Measurements from ENCODE around the gene ACTL10.

ACTL10 gene

GRCh38 chr20:33686100-33686983 lies 19.6 kb downstream of the ACTL10 start, which contains the start of gene E2F1:
TSS of gene E2F1 (minus strand) at chr20:33686385. CDS start at chr20:33686264, 121 bp downstream.
- H3K27me3 ChIP-seq (ENCODE audit: control insufficient read depth in 5 of 5, insufficient read depth in 4 of 5, low read length in 5 of 5), result no peaks in the 10 kb centered on the region
- no peaks in the 10 kb centered on the region for H3K36me3 ChIP-seq (ENCODE audit: control insufficient read depth in 5 of 5, insufficient read depth in 5 of 5, low read length in 5 of 5)
- no peak within 1 kb of the TSS for H3K27ac ChIP-seq (ENCODE audit: low read depth, low read length)
- no peaks in the 10 kb centered on the region for H3K9me3 ChIP-seq (ENCODE audit: control insufficient read depth in 5 of 5, low read length in 5 of 5)
- H3K4me3 ChIP-seq (ENCODE audit: low read depth in 1 of 5, low read length in 5 of 5), result peak within 1 kb of the TSS; percentile 26 to 64 (median 53)
- H3K9ac ChIP-seq (ENCODE audit: low read length in 5 of 5), result peak within 1 kb of the TSS in 3 of 5 donors; percentile 38 to 64 (median 59)
- H3K4me1 ChIP-seq (ENCODE audit: control insufficient read depth in 5 of 5, insufficient read depth in 5 of 5, low read length in 5 of 5), result peaks cover 4 to 27% (median 19%) of the 10 kb centered on the region in 5 donors

GRCh38 chr20:33686984-33687366 lies 20.2 kb downstream of the ACTL10 start:
- Histone ChIP-seq H3K36me3 (ENCODE audit: control insufficient read depth in 5 of 5, insufficient read depth in 5 of 5, low read length in 5 of 5) (no peaks in the 10 kb centered on the region), H3K9me3 (ENCODE audit: control insufficient read depth in 5 of 5, low read length in 5 of 5) (no peaks in the 10 kb centered on the region), H3K27me3 (ENCODE audit: control insufficient read depth in 5 of 5, insufficient read depth in 4 of 5, low read length in 5 of 5) (no peaks in the 10 kb centered on the region), H3K27ac (ENCODE audit: low read depth, low read length) (no peak overlapping the region), H3K4me3 (ENCODE audit: low read depth in 1 of 5, low read length in 5 of 5) (peak overlapping the region in 4 of 5 donors; percentile 49 to 64 (median 58)), H3K4me1 (ENCODE audit: control insufficient read depth in 5 of 5, insufficient read depth in 5 of 5, low read length in 5 of 5) (peaks cover 4 to 27% (median 19%) of the 10 kb centered on the region in 5 donors), H3K9ac (ENCODE audit: low read length in 5 of 5) (no peak overlapping the region)

- H3K27ac ChIP-seq (ENCODE audit: low read depth, low read length), result no peak overlapping the region
- no peaks in the 10 kb centered on the region for H3K9me3 ChIP-seq (ENCODE audit: control insufficient read depth in 5 of 5, low read length in 5 of 5)
- no peak overlapping the region for H3K4me3 ChIP-seq (ENCODE audit: low read depth in 1 of 5, low read length in 5 of 5)
- H3K27me3 ChIP-seq (ENCODE audit: control insufficient read depth in 5 of 5, insufficient read depth in 4 of 5, low read length in 5 of 5), result no peaks in the 10 kb centered on the region
- peaks cover 4 to 27% (median 19%) of the 10 kb centered on the region in 5 donors for H3K4me1 ChIP-seq (ENCODE audit: control insufficient read depth in 5 of 5, insufficient read depth in 5 of 5, low read length in 5 of 5)
- H3K9ac ChIP-seq (ENCODE audit: low read length in 5 of 5), result no peak overlapping the region
- H3K36me3 ChIP-seq (ENCODE audit: control insufficient read depth in 5 of 5, insufficient read depth in 5 of 5, low read length in 5 of 5), result no peaks in the 10 kb centered on the region
These were observed 20.7 kb downstream of the ACTL10 start for GRCh38 chr20:33687370-33687915.

GRCh38 chr20:33687993-33688937 lies 21.5 kb downstream of the ACTL10 start:
- H3K27ac ChIP-seq (ENCODE audit: low read depth, low read length), result no peak overlapping the region
- H3K9me3 ChIP-seq (ENCODE audit: control insufficient read depth in 5 of 5, low read length in 5 of 5), result no peaks in the 10 kb centered on the region

GRCh38 chr20:33688938-33689424 lies 22.2 kb downstream of the ACTL10 start:
- Histone ChIP-seq H3K27ac (ENCODE audit: low read depth, low read length) (no peak overlapping the region), H3K4me1 (ENCODE audit: control insufficient read depth in 5 of 5, insufficient read depth in 5 of 5, low read length in 5 of 5) (peaks cover 4 to 31% (median 19%) of the 10 kb centered on the region in 5 donors), H3K9ac (ENCODE audit: low read length in 5 of 5) (no peak overlapping the region), H3K27me3 (ENCODE audit: control insufficient read depth in 5 of 5, insufficient read depth in 4 of 5, low read length in 5 of 5) (no peaks in the 10 kb centered on the region), H3K4me3 (ENCODE audit: low read depth in 1 of 5, low read length in 5 of 5) (no peak overlapping the region), H3K36me3 (ENCODE audit: control insufficient read depth in 5 of 5, insufficient read depth in 5 of 5, low read length in 5 of 5) (no peaks in the 10 kb centered on the region), H3K9me3 (ENCODE audit: control insufficient read depth in 5 of 5, low read length in 5 of 5) (no peaks in the 10 kb centered on the region)

More at GRCh38 chr20:33687993-33688937, 21.5 kb downstream of the ACTL10 start:
- H3K27me3 ChIP-seq (ENCODE audit: control insufficient read depth in 5 of 5, insufficient read depth in 4 of 5, low read length in 5 of 5), result no peaks in the 10 kb centered on the region
- no peaks in the 10 kb centered on the region for H3K36me3 ChIP-seq (ENCODE audit: control insufficient read depth in 5 of 5, insufficient read depth in 5 of 5, low read length in 5 of 5)
- no peak overlapping the region for H3K4me3 ChIP-seq (ENCODE audit: low read depth in 1 of 5, low read length in 5 of 5)
- peaks cover 4 to 27% (median 19%) of the 10 kb centered on the region in 5 donors for H3K4me1 ChIP-seq (ENCODE audit: control insufficient read depth in 5 of 5, insufficient read depth in 5 of 5, low read length in 5 of 5)
- H3K9ac ChIP-seq (ENCODE audit: low read length in 5 of 5), result no peak overlapping the region

- no peaks in the 10 kb centered on the region for H3K36me3 ChIP-seq (ENCODE audit: control insufficient read depth in 5 of 5, insufficient read depth in 5 of 5, low read length in 5 of 5)
- H3K27ac ChIP-seq (ENCODE audit: low read depth, low read length), result no peak overlapping the region
- H3K4me1 ChIP-seq (ENCODE audit: control insufficient read depth in 5 of 5, insufficient read depth in 5 of 5, low read length in 5 of 5), result peaks cover 4 to 30% (median 23%) of the 10 kb centered on the region in 5 donors
- H3K9me3 ChIP-seq (ENCODE audit: control insufficient read depth in 5 of 5, low read length in 5 of 5), result no peaks in the 10 kb centered on the region
- H3K4me3 ChIP-seq (ENCODE audit: low read depth in 1 of 5, low read length in 5 of 5), result no peak overlapping the region
- H3K27me3 ChIP-seq (ENCODE audit: control insufficient read depth in 5 of 5, insufficient read depth in 4 of 5, low read length in 5 of 5), result no peaks in the 10 kb centered on the region
- no peak overlapping the region for H3K9ac ChIP-seq (ENCODE audit: low read length in 5 of 5)
These were observed 22.8 kb downstream of the ACTL10 start for GRCh38 chr20:33689493-33689892.

GRCh38 chr20:33689973-33690372 lies 23.2 kb downstream of the ACTL10 start:
- Histone ChIP-seq H3K4me3 (ENCODE audit: low read depth in 1 of 5, low read length in 5 of 5) (no peak overlapping the region), H3K36me3 (ENCODE audit: control insufficient read depth in 5 of 5, insufficient read depth in 5 of 5, low read length in 5 of 5) (no peaks in the 10 kb centered on the region), H3K9ac (ENCODE audit: low read length in 5 of 5) (no peak overlapping the region), H3K27me3 (ENCODE audit: control insufficient read depth in 5 of 5, insufficient read depth in 4 of 5, low read length in 5 of 5) (no peaks in the 10 kb centered on the region), H3K9me3 (ENCODE audit: control insufficient read depth in 5 of 5, low read length in 5 of 5) (no peaks in the 10 kb centered on the region), H3K4me1 (ENCODE audit: control insufficient read depth in 5 of 5, insufficient read depth in 5 of 5, low read length in 5 of 5) (peaks cover 4 to 27% (median 20%) of the 10 kb centered on the region in 5 donors), H3K27ac (ENCODE audit: low read depth, low read length) (no peak overlapping the region)

GRCh38 chr20:33693289-33693688 lies 26.5 kb downstream of the ACTL10 start:
- peaks cover 0 to 20% (median 7%) of the 10 kb centered on the region in 5 donors for H3K4me1 ChIP-seq (ENCODE audit: control insufficient read depth in 5 of 5, insufficient read depth in 5 of 5, low read length in 5 of 5)
- H3K27me3 ChIP-seq (ENCODE audit: control insufficient read depth in 5 of 5, insufficient read depth in 4 of 5, low read length in 5 of 5), result no peaks in the 10 kb centered on the region
- no peaks in the 10 kb centered on the region for H3K9me3 ChIP-seq (ENCODE audit: control insufficient read depth in 5 of 5, low read length in 5 of 5)
- no peak overlapping the region for H3K9ac ChIP-seq (ENCODE audit: low read length in 5 of 5)
- H3K27ac ChIP-seq (ENCODE audit: low read depth, low read length), result no peak overlapping the region
- H3K36me3 ChIP-seq (ENCODE audit: control insufficient read depth in 5 of 5, insufficient read depth in 5 of 5, low read length in 5 of 5), result no peaks in the 10 kb centered on the region
- no peak overlapping the region for H3K4me3 ChIP-seq (ENCODE audit: low read depth in 1 of 5, low read length in 5 of 5)

- Histone ChIP-seq H3K9ac (ENCODE audit: low read length in 5 of 5) (peak overlapping the region in 1 of 5 donors; percentile 32), H3K4me3 (ENCODE audit: low read depth in 1 of 5, low read length in 5 of 5) (no peak overlapping the region), H3K27ac (ENCODE audit: low read depth, low read length) (no peak overlapping the region), H3K9me3 (ENCODE audit: control insufficient read depth in 5 of 5, low read length in 5 of 5) (no peaks in the 10 kb centered on the region), H3K4me1 (ENCODE audit: control insufficient read depth in 5 of 5, insufficient read depth in 5 of 5, low read length in 5 of 5) (peaks cover 0 to 20% (median 7%) of the 10 kb centered on the region in 5 donors), H3K36me3 (ENCODE audit: control insufficient read depth in 5 of 5, insufficient read depth in 5 of 5, low read length in 5 of 5) (no peaks in the 10 kb centered on the region), H3K27me3 (ENCODE audit: control insufficient read depth in 5 of 5, insufficient read depth in 4 of 5, low read length in 5 of 5) (no peaks in the 10 kb centered on the region)
These were observed 27.2 kb downstream of the ACTL10 start for GRCh38 chr20:33693741-33694638.
